ENCODE measurements around the gene ZBED5.

The ZBED5 gene

DNA sequence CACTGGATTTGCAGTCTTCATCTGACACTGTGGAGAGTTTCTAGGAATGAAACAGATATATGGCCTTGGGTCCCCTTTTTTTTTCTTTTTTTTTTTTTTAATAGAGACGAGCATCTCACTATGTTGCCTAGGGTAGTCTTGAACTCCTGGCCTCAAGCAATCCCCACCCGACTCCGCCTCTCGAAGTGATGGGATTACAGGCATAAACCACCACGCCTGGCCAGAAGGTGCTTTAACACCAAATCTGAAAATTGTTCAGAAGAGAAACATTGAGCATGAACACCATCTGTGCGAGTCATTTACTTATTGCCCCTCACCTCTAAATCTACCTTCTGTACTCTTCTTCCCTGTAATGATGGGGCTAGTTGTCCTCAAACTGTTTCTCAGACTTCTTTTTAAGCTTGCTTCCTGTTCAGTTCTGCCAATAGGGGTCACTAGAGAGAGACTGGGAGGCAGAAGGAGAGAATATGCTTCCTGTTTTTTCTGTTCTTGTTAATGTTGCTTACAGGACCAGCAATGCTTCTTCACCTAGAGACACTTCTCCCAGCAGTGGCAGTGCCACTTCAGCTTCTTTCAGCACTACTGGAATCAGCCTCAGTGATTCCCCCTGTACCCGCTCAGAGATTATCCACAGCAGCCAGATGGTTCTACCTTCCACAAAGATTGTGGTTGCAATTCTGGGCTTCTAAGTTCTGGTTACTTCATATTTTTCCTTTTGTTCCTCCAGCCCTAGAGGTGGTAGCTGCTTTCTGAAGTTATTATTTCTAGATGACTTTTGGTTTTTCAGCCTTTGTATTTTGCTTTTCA, 20.8 kb upstream of the ZBED5 start:
- DNase-seq (ENCODE audit: low read depth) = no peak

GRCh38 chr11:10876158-10876557, 18.3 kb upstream of the ZBED5 start:
- no peak for DNase-seq (ENCODE audit: low read depth)

- no peak for DNase-seq (ENCODE audit: low read depth)
These were observed 17.7 kb upstream of the ZBED5 start for GRCh38 chr11:10875430-10876021.

DNA sequence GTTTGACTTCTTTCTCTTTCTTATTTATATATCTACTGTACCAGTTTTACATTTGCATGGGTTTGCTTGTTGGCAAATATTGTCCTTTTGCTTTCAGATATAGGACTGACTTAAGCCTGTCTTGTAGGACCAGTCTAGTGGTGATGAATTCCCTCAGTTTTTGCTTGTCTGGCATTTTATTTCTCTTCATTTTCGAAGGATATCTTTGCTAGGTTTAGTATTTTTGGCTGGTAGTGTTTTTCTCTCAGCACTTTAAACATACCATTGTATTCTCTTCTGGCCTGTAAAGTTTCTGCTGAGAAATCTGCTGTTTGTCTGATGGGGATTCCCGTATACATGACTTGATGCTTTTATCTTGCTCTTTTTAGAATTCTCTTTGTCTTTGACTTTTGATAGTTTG, 14.2 kb upstream of the ZBED5 start:
- DNase-seq (ENCODE audit: low read depth) = no peak

GRCh38 chr11:10868352-10868751, 10.5 kb upstream of the ZBED5 start:
- DNase-seq (ENCODE audit: low read depth) = no peak

- no peak for DNase-seq (ENCODE audit: low read depth)
These were observed 9.1 kb upstream of the ZBED5 start for GRCh38 chr11:10866893-10867331.

GRCh38 chr11:10865837-10866270, 8.0 kb upstream of the ZBED5 start:
- DNase-seq (ENCODE audit: low read depth) = no peak

DNA sequence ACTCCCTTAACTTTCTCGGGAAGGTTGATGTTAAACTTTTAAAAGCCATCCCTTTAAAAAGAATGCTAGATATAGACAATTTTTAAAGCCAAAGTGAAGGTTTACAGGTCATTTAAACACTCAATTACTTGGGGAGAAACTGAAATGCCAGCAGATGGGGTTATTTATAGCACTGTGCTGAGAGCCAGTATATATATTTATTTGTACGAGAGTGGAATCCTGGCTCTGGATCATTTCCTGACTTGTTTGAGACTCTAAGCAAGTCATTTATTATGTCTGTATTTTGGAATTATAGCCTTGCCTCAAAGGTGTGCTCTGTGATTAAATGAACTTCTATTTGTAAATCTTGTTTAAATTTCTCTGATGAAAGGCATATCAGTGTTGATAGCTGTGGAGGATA, 6.8 kb upstream of the ZBED5 start:
- no peak for DNase-seq (ENCODE audit: low read depth)

- DNase-seq (ENCODE audit: low read depth) = no peak
These were observed 4.6 kb upstream of the ZBED5 start for GRCh38 chr11:10862446-10862845.

DNA sequence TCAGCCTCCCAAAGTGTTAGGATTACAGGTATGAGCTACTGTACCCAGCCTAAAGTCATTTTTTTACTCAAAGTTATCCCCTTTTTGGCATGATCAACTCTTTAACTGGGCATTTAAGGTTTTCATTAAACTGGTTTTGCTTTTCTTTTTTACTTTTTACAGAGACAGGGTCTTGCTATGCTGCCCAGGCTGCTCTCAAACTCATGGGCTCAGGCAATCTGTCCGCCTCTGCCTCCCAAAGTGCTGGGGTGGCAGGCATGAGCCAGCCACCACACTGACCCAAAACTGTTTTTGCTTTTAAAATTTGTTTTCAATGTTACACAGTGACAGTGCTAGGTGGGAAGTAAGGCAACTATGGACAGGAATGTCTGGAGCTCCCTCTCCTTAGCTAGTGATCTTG, 3.9 kb upstream of the ZBED5 start:
- DNase-seq (ENCODE audit: low read depth) = no peak

DNA sequence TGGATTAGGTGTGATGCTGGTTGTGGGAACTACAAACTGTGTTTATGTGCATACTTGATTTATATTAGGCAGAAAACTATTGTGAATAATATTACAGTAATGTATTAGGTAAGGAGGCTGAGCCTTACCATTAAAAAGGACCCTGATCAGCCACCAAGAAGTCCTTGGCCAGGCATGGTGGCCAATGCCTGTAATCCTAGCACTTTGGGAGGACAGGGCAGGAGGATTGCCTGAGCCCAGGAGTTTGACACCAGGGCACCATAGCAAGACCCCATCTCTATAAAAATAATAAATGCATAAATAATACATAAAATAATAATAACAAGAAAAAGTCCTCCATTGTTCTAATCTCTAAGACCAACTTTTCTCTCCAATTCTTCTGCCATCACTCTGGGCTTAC, 3.2 kb upstream of the ZBED5 start:
- no peak for DNase-seq (ENCODE audit: low read depth)

GRCh38 chr11:10858439-10859325, 829 bp upstream of the ZBED5 start:
- DNase-seq (ENCODE audit: low read depth) = no peak

DNA sequence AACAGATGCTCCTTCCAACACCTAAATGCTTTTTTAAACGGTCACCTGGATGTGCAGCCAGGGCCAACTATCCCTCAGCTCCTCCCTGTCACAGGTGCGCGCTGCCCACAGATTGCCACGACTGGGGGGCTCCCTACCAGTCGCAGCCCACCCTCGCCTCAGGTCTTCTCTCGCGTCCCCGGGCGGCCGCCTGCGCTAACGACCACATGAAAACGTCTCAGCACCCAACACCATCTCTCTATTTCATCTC, 469 bp downstream of the ZBED5 start:
- DNase-seq (ENCODE audit: low read depth) = no peak

DNA sequence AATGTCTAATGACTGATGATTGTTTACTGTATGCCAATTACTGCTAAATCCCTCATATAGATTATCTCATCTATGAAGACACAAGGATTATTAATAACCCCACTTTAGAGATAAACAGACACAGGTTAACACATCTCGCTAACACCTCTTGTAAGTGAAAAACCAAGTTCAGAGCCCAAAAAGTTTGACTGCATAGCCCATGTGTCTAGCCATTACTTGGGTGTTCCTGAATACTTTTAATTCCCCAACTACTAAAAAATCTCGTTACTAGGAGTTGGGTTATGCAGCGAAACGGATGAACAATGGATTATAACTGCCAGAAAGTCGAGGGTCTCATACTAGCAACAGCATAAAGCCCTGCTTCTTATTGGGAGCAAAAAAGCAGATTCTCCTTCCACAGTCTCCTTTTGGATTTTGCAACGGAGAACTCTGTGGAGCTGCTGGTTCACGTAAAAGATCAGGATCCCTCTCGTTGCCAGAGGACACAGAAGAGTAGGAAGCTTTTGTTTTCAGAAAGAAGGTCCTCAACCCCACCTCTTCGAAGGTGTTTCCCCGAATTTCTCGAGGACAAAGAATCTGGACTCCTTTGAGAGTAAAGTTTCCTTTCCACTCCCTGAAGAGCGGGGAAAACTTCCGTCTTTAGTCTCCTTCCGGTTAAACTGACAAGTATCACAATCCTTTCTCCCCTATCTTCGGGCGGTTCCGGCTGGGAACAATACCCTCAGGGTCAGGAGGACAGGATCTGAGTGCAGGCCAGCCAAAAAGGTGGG, 979 bp downstream of the ZBED5 start:
- DNase-seq (ENCODE audit: low read depth) = no peak

- no peak for DNase-seq (ENCODE audit: low read depth)
These were observed 2.6 kb downstream of the ZBED5 start for GRCh38 chr11:10855295-10855694.

GRCh38 chr11:10847960-10848860, 9.6 kb downstream of the ZBED5 start:
- no peak for DNase-seq (ENCODE audit: low read depth)

DNA sequence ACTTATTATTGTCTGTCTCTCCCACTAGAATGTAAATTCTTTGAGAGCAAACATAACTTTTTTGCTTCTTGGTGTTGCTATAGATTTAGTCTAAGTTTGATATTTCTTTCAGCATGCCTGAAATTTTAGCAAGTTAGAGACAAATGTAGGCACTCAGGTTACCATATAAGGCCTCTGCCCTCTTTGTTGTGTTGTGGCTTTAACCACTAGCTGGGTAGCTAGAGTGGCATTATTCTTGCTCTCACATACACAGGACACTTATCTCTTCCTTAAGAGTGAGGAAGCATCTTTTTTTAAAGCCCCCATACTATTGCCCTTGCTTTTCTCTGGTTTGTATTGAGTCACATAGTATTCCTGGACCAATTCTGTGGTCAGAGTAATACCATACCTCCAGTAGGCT, 11.2 kb downstream of the ZBED5 start:
- DNase-seq (ENCODE audit: low read depth) = no peak

GRCh38 chr11:10845589-10845988, 12.3 kb downstream of the ZBED5 start:
- no peak for DNase-seq (ENCODE audit: low read depth)

DNA sequence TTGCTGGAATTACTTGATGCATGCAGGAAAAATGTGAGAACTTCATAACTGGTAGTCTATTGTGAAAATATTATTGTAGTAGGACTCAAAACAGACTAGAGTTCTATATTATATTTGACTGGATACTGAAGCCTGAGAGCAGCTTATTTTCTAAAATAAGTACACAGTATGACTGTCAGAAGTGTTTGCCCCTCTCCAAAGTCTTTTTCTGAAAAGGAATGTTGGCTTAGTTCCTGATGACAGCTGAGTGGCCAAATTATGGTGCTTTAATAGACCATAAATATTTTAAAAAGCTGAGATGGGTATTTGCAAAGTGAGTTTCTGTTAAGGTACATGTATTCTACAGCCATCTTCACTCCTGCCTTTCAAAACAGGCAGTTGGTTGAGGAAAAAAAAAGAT, 13.1 kb downstream of the ZBED5 start:
- DNase-seq (ENCODE audit: low read depth) = no peak

- no peak for DNase-seq (ENCODE audit: low read depth)
These were observed 13.5 kb downstream of the ZBED5 start for GRCh38 chr11:10844356-10844755.

GRCh38 chr11:10838881-10839280, 19.0 kb downstream of the ZBED5 start:
- no peak for DNase-seq (ENCODE audit: low read depth)

Data from HS-5 (cell line).